GM19193 (cell line): ENCODE measurements around the gene ELL3.

ENCODE experiments used
- POLR2A ChIP-seq: IDR thresholded peaks from 4 replicates; pipeline ENCODE4 v1.6.1; 2011; ENCODE audit not compliant: insufficient read depth, insufficient read length; ENCODE audit errors: extremely low read depth

ELL3 gene, protein sequence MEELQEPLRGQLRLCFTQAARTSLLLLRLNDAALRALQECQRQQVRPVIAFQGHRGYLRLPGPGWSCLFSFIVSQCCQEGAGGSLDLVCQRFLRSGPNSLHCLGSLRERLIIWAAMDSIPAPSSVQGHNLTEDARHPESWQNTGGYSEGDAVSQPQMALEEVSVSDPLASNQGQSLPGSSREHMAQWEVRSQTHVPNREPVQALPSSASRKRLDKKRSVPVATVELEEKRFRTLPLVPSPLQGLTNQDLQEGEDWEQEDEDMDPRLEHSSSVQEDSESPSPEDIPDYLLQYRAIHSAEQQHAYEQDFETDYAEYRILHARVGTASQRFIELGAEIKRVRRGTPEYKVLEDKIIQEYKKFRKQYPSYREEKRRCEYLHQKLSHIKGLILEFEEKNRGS

GRCh38 chr15:43776718-43777266, at the start of gene ELL3:
Gene ELL3 (minus strand): TSS chr15:43776966. CDS start chr15:43776901, 65 bp downstream.
- peak; percentile 48 for TF ChIP-seq POLR2A

DNA sequence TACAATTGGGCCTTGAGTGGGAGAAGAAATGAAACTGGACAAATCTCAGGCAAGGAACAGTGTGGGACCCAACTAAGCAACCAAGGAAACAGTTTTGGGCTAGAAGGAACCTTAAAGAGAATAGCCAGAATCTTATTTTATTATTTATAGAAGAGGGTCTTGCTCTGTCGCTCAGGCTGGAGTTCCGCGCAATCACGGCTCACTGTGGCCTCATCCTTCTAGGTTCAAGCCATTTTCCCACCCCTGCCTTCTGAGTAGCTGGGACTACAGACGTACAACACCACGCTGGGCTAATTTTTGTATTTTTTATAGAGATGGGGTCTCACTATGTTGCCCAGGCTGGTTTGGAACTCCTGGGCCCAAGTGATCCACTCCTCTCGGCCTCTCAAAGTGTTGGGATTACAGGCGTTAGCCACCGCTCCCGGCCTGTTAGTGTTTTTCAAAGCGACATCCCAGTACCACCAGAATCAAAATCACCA, 49.3 kb upstream of the ELL3 start:
- no peak for TF ChIP-seq POLR2A

DNA sequence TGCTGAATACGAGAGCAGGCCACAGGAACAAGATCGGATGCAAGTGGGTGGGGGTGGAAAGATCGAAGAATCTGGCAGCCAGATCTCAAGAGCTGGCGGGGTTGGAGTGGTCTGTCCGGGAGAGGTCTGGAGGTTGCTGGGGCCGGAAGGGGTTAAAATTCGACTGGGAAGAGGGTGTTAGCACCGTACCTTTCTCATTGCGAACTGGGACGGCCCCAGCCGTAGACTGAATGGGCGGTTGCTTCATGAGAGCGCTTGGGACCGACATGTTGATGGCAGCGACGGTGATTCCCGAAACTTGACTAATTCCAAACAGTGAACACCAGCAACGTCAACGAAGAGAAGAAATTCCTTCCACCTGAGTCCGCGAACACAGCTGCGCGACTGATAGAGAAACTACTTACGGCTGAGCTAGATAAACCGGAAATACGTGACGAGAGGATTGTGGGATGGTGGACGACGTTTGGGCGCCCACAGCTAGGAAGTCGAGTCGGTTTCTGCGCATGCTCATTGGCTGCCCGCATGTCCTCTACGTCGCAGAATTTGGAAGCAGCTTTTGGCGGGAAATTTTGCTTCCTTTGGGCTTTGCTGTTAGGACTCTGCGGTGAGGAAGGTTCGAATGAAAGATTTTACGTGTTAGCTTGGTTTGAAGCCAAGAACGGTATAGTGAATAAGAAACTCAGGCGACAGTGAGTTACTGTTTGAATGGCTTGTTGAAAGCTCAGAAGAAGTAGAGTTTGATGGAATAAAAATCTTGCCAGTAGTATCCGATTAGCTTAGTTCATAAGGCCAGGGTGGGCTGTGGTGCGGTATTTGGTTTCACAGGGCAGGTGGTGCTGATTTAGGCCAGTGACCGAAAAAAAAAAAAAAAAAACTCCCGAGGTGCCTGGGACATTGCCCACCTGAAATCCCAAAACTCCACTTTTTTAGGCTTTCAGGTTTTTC, 47.8 kb upstream of the ELL3 start, which contains the start of gene MFAP1:
MFAP1 (minus strand) TSS at position 389 of the 945 bp plus-strand sequence; CDS start at position 268, 121 bp downstream.
- peak; percentile 93 for TF ChIP-seq POLR2A

DNA sequence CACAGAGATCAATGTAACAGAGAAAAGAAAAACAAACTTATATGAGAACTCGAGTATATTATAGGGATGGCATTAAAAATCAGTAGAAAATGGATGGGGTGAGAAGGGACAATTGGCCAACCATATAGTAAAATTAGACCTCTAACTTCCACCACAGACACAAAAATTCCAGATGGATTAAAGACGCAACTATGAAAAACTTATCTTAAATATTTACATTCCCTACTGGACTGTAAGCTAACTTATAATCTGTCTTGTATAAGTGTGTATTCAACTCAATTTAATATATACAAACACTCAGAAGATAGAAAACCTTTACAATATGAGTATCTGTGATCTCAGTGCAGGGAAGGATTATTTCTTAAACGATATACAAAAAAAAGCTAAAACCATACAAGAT, 44.7 kb upstream of the ELL3 start:
- TF ChIP-seq POLR2A = no peak

- TF ChIP-seq POLR2A = no peak
These were observed 32.4 kb upstream of the ELL3 start for GRCh38 chr15:43808960-43809678.

DNA sequence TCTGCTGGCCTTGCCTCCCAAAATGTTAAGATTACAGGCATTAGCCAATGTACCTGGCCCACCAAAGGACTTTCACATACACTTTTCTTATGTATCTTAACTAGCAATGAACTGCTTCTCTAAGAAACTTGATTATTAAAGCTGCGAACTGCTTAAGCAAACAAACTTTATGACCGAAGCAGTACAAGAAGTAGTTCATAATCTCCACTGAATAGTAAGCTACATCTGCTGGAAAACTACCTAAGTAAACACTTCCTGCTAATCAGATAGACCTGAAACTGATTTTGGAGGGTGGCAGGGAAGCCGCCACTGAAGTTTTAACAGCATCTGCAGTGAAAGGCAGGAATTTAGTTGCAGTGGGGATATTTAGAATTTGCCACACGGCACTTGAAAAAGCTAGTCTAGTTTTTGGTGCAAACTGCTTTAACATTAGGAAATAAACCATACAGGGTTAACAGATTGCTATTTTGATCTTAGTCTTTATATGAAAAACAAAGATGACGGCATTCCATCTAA, 31.7 kb upstream of the ELL3 start:
- no peak for TF ChIP-seq POLR2A

- TF ChIP-seq POLR2A = peak; percentile 78
These were observed 23.7 kb upstream of the ELL3 start, which contains the start of gene HYPK for GRCh38 chr15:43800286-43801141. Gene HYPK (plus strand): TSS chr15:43800599. CDS start chr15:43800623, 24 bp downstream.

DNA sequence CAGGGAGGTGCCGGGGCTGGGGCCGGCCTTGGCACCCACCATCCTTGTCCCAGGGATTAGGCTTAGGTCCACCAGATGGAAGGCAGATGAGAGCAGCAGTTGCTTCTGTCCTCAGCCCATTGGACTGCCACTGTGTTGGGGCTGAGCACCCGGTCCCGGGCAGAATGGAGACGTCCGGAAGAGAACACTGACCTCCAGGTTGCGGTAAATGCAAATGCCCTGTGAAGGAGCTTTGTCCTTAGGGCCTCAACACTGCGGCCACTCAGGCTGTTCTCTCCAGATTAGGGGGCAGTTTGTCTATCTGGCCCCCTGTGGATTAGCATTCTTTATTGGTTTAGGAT, 23.1 kb upstream of the ELL3 start, which contains the start of gene SERINC4:
SERINC4 (minus strand) TSS at position 276 of the 341 bp plus-strand sequence; CDS start at position 42, 234 bp downstream.
- no peak for TF ChIP-seq POLR2A

DNA sequence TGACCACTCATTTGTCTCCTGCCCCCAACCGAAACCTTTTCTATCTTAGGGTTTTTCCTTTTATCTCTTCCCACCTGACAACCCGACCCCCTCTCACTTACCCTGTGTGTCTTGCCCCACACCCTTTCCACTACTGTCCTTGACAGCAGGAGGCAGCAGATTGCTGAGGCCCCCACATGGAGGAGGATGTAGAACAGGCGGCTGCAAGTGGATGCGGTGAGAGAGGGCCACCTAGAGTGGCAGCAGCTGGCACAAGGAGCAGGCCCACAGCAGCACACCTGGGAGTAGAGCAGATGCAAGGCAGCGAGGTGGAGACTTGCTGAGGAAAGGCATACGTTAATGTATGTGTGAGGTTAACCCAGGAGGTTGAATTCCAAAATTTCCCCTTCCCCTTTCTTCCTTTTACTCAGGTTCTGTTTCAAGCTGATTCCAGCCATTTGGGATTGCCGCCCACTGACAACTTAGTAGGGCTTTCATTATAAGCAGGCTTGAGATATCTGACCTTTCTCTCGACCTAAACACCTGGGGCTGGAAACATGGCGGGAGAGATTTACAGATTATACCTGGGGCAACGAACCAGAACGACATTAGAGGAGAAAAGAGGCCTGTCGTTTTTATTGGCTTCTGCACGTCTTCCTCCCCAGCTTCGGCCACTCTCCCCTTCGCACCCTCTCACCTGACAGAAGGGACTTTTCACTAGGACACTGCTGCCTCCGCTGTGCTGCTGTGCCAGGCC, 22.6 kb upstream of the ELL3 start:
- TF ChIP-seq POLR2A = no peak

- no peak for TF ChIP-seq POLR2A
These were observed 19.8 kb upstream of the ELL3 start for GRCh38 chr15:43796566-43796965.

DNA sequence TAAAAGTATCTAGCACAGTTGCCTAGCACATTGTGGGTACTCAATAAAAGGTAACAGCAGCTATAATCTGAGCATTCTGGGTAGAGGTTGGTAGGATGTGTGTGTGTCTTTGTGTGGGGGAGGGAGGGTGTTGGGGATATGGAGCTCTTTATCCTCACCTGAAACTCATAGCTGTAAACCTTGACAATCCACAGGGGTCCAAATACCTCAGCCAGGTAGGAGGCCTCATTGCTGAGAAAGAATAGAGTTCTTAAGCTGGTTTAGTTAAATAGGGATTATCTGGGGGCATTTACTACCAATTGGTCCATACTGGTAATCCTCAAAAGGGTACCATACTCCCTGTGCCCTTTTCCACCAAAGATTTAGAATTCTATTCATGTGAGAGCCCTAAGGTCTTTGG, 19.2 kb upstream of the ELL3 start:
- TF ChIP-seq POLR2A = no peak

GRCh38 chr15:43795197-43795596, 18.4 kb upstream of the ELL3 start:
- TF ChIP-seq POLR2A = no peak

DNA sequence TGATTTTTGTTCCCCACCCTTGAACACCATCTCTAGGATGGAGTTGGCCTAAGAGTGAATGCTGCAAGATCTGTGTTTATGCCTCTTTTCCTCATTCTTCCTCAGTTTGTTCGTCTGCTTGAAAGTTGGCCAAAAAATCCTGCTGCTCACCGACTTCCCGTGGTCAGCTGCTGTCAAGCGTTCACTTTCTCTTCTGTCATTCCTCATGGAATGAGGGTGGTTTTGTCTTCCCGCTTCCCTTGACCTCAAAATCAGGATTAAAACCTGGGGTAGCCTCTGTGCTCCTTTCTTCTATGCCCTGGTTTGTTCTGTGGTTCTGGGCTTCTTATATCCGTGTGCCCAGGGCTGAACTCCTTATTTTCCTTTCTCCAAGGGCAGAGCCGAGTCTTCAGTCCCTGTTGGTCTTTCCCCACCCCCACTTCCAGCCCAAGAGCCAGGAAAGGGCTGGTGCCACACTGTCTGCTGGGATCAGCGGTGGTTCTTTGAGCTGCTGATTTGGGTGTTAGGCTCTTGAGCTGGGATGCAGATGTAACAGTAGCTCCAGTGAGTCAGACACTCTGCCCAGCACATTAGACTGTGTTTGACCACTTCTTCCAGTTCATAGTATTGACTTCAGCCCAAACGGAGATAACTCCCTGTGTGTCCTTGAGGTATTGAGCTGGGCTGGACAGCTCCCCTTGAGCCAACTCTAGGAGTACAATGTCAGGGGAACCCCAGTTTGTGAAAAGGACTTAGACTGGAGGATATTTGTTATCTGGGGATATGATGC, 17.7 kb upstream of the ELL3 start:
- TF ChIP-seq POLR2A = no peak
